Measurements from ENCODE around the gene SLIT3. TPM values are rescaled to one million over a fixed set of nuclear protein-coding genes. Genes with fewer than 3 reads are reported as not detected.

SLIT3 gene
- total RNA-seq, 1 donor from 2014 or later = 56.6 TPM

- no peaks in the 10 kb centered on the region for H3K9me3 Mint-ChIP-seq
- no peaks in the 10 kb centered on the region for H3K36me3 Mint-ChIP-seq
- H3K27ac Mint-ChIP-seq = no peak overlapping the region
- no peak overlapping the region for H3K4me3 Mint-ChIP-seq
- peaks cover 27% of the 10 kb centered on the region for H3K4me1 Mint-ChIP-seq (ENCODE audit: unreplicated experiment)
- no peak for DNase-seq (ENCODE audit: extremely low spot score, unreplicated experiment)
- peaks cover 40% of the 10 kb centered on the region for H3K27me3 Mint-ChIP-seq
- TF ChIP-seq CTCF (conservative IDR thresholded peaks at IDR 0.05) = no peak
Measured at GRCh38 chr5:168889039-168889438, 411.9 kb downstream of the SLIT3 start.

- H3K36me3 Mint-ChIP-seq = no peaks in the 10 kb centered on the region
- H3K27ac Mint-ChIP-seq = no peak overlapping the region
- TF ChIP-seq CTCF (conservative IDR thresholded peaks at IDR 0.05) = no peak
- no peak for DNase-seq (ENCODE audit: extremely low spot score, unreplicated experiment)
- H3K4me1 Mint-ChIP-seq (ENCODE audit: unreplicated experiment) = peaks cover 34% of the 10 kb centered on the region
- no peak overlapping the region for H3K4me3 Mint-ChIP-seq
- H3K9me3 Mint-ChIP-seq = no peaks in the 10 kb centered on the region
- peaks cover 38% of the 10 kb centered on the region for H3K27me3 Mint-ChIP-seq
Measured at GRCh38 chr5:168887931-168888330, 413.0 kb downstream of the SLIT3 start.

GRCh38 chr5:168886157-168886556 is 414.8 kb downstream of the SLIT3 start:
- Mint-ChIP-seq H3K36me3 (no peaks in the 10 kb centered on the region), H3K27me3 (peaks cover 38% of the 10 kb centered on the region), H3K27ac (no peak overlapping the region), H3K4me3 (no peak overlapping the region), H3K9me3 (no peaks in the 10 kb centered on the region), H3K4me1 (ENCODE audit: unreplicated experiment) (peaks cover 44% of the 10 kb centered on the region)
- no peak for TF ChIP-seq CTCF (conservative IDR thresholded peaks at IDR 0.05)
- DNase-seq (ENCODE audit: extremely low spot score, unreplicated experiment) = no peak

- no peak overlapping the region for H3K27ac Mint-ChIP-seq
- peaks cover 35% of the 10 kb centered on the region for H3K27me3 Mint-ChIP-seq
- no peak for TF ChIP-seq CTCF (conservative IDR thresholded peaks at IDR 0.05)
- H3K4me1 Mint-ChIP-seq (ENCODE audit: unreplicated experiment) = peaks cover 49% of the 10 kb centered on the region
- no peaks in the 10 kb centered on the region for H3K36me3 Mint-ChIP-seq
- DNase-seq (ENCODE audit: extremely low spot score, unreplicated experiment) = no peak
- no peaks in the 10 kb centered on the region for H3K9me3 Mint-ChIP-seq
- H3K4me3 Mint-ChIP-seq = no peak overlapping the region
Measured at GRCh38 chr5:168885324-168886120, 415.4 kb downstream of the SLIT3 start.

GRCh38 chr5:168883991-168884390 is 416.9 kb downstream of the SLIT3 start:
- Mint-ChIP-seq H3K27me3 (peaks cover 37% of the 10 kb centered on the region), H3K9me3 (no peaks in the 10 kb centered on the region), H3K4me1 (ENCODE audit: unreplicated experiment) (peaks cover 54% of the 10 kb centered on the region), H3K36me3 (peaks cover 7% of the 10 kb centered on the region), H3K4me3 (no peak overlapping the region), H3K27ac (no peak overlapping the region)
- DNase-seq (ENCODE audit: extremely low spot score, unreplicated experiment) = no peak
- TF ChIP-seq CTCF (conservative IDR thresholded peaks at IDR 0.05) = no peak
